Colonic mucosa (tissue), 4 donors: ENCODE data around the gene INTS13. TPM values are rescaled to one million over a fixed set of nuclear protein-coding genes. Genes with fewer than 3 reads are reported as not detected.

ENCODE experiments used
- DNase-seq: peaks from one replicate; pipeline ENCODE4 v3.0.0-alpha.2; 2020
- H3K27ac ChIP-seq: fragments of 200-600 bp; one replicate; pipeline ENCODE4 v1.8.0; 2021
- H3K27me3 ChIP-seq: fragments of 200-600 bp; one replicate; pipeline ENCODE4 v1.8.0; 2021
- H3K36me3 ChIP-seq: fragments of 200-600 bp; one replicate; pipeline ENCODE4 v1.8.0; 2021
- H3K4me1 ChIP-seq: fragments of 200-600 bp; one replicate; pipeline ENCODE4 v1.8.0; 2021; ENCODE audit warnings: mild to moderate bottlenecking
- H3K4me3 ChIP-seq: fragments of 200-600 bp; one replicate; pipeline ENCODE4 v1.8.0; 2021
- H3K9ac ChIP-seq, 2 donors: one replicate each; pipeline ENCODE4 v1.7.0; 2013; ENCODE audit warnings: control low read depth in 2 of 2, low read depth in 2 of 2, low read length in 2 of 2
- H3K9me3 ChIP-seq: fragments of 200-600 bp; one replicate; pipeline ENCODE4 v1.8.0; 2021
- intact Hi-C: fragments of 100-400 bp; cut with DNase I; formaldehyde crosslinking; loops from one replicate; pipeline ENCODE4 v1.14.1; 2022
- total RNA-seq, 2 donors: library from RNA; stranded (reverse); fragmentation: NEBNext Ultra II Directional in 1 of 2; extraction: Animal tissue kit (Norgen Biotek cat#: 25700) in 1 of 2; gene quantifications; one replicate each; pipeline ENCODE4 v1.2.1, GENCODE V29; 2021
- TF ChIP-seq, protein P1 (sequence below): fragments of 200-600 bp; IDR thresholded peaks from one replicate; pipeline ENCODE4 v1.8.0; 2022; ENCODE audit warnings: antibody characterized with exemption, mild to moderate bottlenecking
- donor health status: healthy.
- donor health status: DM: no; HTN: no; CAD: no.
- donor health status: DM: no; HTN: no; CAD: no.

The INTS13 gene, protein sequence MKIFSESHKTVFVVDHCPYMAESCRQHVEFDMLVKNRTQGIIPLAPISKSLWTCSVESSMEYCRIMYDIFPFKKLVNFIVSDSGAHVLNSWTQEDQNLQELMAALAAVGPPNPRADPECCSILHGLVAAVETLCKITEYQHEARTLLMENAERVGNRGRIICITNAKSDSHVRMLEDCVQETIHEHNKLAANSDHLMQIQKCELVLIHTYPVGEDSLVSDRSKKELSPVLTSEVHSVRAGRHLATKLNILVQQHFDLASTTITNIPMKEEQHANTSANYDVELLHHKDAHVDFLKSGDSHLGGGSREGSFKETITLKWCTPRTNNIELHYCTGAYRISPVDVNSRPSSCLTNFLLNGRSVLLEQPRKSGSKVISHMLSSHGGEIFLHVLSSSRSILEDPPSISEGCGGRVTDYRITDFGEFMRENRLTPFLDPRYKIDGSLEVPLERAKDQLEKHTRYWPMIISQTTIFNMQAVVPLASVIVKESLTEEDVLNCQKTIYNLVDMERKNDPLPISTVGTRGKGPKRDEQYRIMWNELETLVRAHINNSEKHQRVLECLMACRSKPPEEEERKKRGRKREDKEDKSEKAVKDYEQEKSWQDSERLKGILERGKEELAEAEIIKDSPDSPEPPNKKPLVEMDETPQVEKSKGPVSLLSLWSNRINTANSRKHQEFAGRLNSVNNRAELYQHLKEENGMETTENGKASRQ
- total RNA-seq: 10 to 100 TPM; 15.8 to 17.9 TPM

DNA sequence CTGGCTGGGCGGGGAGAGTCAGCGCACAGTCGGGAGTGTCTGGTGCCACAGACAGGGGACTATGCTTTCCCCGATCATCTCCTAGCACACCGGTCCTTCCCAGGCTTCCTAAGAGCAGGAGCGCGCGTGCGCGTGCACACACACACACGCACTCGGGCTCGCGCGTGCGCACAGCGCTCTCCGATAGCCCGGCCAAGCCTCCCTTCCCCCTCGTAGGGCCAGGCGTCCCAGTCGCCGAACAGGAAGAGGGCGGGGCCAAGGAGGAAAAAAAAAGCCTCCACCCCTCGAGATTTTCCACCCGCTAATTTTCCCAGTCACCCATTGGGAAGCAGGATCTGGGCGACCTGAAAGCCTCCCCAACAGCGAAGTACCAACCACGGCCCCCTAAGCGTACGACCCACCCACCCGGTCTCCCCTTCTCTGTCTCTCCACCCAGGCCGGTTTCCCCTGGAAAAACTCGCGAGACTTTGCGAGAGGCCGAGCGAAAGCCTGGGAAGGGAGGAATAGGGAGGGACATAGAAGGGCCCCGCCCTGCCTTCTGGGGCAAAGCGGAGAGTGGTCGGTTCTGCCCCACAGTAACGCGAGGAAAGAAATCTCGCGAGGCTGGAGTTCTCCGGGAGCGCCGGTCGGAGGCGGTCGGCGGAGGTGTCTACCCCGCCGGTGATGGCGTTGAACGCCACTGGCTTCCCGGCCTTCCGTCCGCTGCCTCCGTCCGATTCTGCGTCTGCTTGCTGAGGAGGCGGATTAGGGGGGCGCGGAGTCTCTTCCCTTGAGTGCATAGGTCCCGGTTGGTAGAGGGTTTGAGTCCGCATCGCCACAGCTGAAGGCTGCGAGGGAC is at the start of gene INTS13, which contains the start of gene FGFR1OP2:
Gene INTS13 (minus strand): TSS at position 119 of the 838 bp plus-strand sequence. CDS start 1,178 bp downstream, outside the sequence.
Gene FGFR1OP2 (plus strand): TSS at position 608 of the 838 bp plus-strand sequence. CDS start 15,689 bp downstream, outside the sequence.
- Histone ChIP-seq H3K27me3 (no peaks in the 10 kb centered on the region), H3K36me3 (no peaks in the 10 kb centered on the region), H3K4me1 (no peaks in the 10 kb centered on the region), H3K4me3 (peak within 1 kb of the TSS; percentile 87), H3K9me3 (no peaks in the 10 kb centered on the region), H3K27ac (peak within 1 kb of the TSS; percentile 96), H3K9ac (peak within 1 kb of the TSS; percentile 95 to 98)
- intact Hi-C loops: no loop called here
- DNase-seq: peak; percentile 99
- TF ChIP-seq, protein P1, sequence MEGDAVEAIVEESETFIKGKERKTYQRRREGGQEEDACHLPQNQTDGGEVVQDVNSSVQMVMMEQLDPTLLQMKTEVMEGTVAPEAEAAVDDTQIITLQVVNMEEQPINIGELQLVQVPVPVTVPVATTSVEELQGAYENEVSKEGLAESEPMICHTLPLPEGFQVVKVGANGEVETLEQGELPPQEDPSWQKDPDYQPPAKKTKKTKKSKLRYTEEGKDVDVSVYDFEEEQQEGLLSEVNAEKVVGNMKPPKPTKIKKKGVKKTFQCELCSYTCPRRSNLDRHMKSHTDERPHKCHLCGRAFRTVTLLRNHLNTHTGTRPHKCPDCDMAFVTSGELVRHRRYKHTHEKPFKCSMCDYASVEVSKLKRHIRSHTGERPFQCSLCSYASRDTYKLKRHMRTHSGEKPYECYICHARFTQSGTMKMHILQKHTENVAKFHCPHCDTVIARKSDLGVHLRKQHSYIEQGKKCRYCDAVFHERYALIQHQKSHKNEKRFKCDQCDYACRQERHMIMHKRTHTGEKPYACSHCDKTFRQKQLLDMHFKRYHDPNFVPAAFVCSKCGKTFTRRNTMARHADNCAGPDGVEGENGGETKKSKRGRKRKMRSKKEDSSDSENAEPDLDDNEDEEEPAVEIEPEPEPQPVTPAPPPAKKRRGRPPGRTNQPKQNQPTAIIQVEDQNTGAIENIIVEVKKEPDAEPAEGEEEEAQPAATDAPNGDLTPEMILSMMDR: no peak

GRCh38 chr12:26982866-26983265 is 45.1 kb upstream of the INTS13 start:
- no peak overlapping the region for H3K9ac ChIP-seq
- no peak overlapping the region for H3K27ac ChIP-seq
- intact Hi-C loops: no loop called here
- H3K9me3 ChIP-seq: no peaks in the 10 kb centered on the region
- no peak for DNase-seq
- no peaks in the 10 kb centered on the region for H3K4me1 ChIP-seq
- no peaks in the 10 kb centered on the region for H3K36me3 ChIP-seq
- TF ChIP-seq, protein P1: no peak
- H3K27me3 ChIP-seq: no peaks in the 10 kb centered on the region
- H3K4me3 ChIP-seq: no peak overlapping the region

DNA sequence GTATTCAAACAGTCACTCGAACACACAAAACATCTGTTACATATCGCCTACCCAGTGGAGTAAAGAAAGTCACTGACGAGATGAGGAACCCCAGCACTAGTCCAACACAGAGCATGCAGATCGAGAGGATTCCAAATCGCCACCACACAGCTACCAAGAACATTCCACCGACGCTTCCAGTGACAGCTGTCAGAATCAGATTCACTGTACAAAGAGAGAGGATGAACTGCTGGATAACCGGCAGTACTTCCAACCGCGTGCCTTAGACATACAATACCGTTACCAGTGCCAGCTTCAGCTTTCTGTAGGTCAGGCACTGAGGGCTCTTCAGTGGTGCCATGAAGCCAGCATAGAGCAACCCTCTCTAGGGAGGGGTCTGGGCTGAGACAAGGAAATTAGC is 42.0 kb upstream of the INTS13 start:
- no peak overlapping the region for H3K9ac ChIP-seq
- TF ChIP-seq, protein P1: no peak
- no peaks in the 10 kb centered on the region for H3K27me3 ChIP-seq
- H3K27ac ChIP-seq: no peak overlapping the region
- H3K4me1 ChIP-seq: no peaks in the 10 kb centered on the region
- no peaks in the 10 kb centered on the region for H3K9me3 ChIP-seq
- H3K4me3 ChIP-seq: no peak overlapping the region
- DNase-seq: no peak
- intact Hi-C loops: no loop called here
- H3K36me3 ChIP-seq: no peaks in the 10 kb centered on the region

GRCh38 chr12:26978801-26979200 is 41.0 kb upstream of the INTS13 start:
- no peaks in the 10 kb centered on the region for H3K27me3 ChIP-seq
- no peak overlapping the region for H3K9ac ChIP-seq
- H3K27ac ChIP-seq: no peak overlapping the region
- no peak for DNase-seq
- no peak overlapping the region for H3K4me3 ChIP-seq
- no peaks in the 10 kb centered on the region for H3K36me3 ChIP-seq
- no peaks in the 10 kb centered on the region for H3K4me1 ChIP-seq
- intact Hi-C loops: no loop called here
- H3K9me3 ChIP-seq: no peaks in the 10 kb centered on the region
- TF ChIP-seq, protein P1: no peak

- Histone ChIP-seq H3K36me3 (no peaks in the 10 kb centered on the region), H3K9ac (no peak overlapping the region), H3K27ac (no peak overlapping the region), H3K27me3 (no peaks in the 10 kb centered on the region), H3K4me3 (no peak overlapping the region), H3K4me1 (no peaks in the 10 kb centered on the region), H3K9me3 (no peaks in the 10 kb centered on the region)
- TF ChIP-seq, protein P1: no peak
- intact Hi-C loops: no loop called here
- DNase-seq: no peak
Measured at GRCh38 chr12:26976687-26977086, 38.9 kb upstream of the INTS13 start.
